GM19035 (cell line): ENCODE measurements around the gene MUTYH.
"Not testable (repeated sequence)": the region's sequence is repeated elsewhere in the genome, so short reads cannot be mapped to it uniquely, and the experiment has no call there.

ENCODE experiments used
- ATAC-seq: cut with Tn5 transposase; IDR thresholded peaks from one replicate; pipeline ENCODE4 v1.9.1; 2021; ENCODE audit not compliant: unreplicated experiment

Gene MUTYH

DNA sequence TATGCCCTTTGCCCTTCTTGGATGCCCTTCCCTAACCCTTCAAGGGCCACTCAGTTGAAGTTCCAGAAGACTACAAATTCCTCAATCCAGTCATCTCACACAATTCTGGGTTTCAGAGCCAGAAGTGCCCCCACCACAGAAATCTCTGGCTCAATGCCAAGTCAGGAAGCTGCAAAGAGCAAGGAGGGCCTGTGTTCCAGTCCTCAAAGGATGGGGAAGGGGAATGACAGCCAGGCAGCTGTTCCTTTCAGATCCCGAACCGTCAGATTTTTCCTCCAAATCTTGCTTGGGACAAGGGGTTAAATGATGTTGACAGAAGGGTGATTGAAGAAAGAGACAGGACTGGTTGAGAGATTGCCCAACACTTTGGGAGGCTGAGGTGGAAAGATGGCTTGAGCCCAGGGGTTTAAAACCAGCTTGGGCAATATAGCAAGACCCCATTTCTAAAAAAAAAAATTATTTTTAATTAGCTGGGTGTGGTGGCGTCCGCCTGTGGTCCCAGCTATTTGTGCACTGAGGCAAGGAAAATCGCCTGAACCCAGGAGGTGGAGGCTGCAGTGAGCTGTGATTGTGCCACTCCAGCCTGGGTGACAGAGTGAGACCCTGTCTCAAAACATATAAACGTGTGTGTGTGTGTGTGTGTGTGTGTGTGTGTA is 14.3 kb downstream of the MUTYH start:
- ATAC-seq = no peak

DNA sequence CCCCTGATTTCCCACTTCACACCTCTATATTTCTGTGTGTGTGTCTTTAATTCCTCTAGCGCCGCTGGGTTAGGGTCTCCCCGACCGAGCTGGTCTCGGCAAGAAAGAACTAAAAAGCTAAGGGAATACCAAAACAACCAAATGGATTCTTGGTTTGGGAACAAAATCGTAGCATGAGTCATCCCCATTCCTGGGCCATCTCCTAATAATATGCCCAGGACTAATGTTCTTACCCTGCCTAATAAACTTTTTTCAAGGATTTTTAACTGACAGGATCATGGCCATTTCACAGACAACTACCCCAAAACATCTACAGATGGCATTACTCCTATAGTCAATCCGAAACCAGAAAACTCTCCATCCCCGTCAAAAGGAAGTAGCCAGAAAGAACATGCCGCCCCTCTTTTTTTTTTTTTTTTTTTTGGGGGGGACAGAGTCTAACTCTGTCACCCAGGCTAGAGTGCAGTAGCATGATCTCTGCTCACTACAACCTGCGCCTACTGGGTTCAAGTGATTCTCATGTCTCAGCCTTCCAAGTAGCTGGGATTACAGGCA is 17.7 kb downstream of the MUTYH start:
- ATAC-seq = no peak

DNA sequence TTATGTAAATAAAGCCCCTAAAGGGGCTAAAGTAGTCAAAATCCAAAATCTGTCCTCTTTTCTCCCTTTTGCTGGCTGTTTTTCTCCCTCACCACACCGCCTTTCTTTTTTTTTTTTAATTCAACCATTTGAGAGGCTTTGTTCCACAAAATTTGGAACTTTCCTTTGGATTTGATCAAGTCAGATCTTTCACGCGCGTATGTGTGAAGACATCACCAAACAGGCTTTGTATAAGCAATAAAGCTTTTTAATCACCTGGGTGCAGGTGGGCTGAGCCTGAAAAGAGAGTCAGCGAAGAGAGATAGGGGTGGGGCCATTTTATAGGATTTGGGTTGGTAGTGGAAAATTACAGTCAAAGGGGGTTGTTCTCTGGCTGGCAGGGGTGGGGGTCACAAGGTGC is 18.8 kb downstream of the MUTYH start:
- no peak for ATAC-seq

DNA sequence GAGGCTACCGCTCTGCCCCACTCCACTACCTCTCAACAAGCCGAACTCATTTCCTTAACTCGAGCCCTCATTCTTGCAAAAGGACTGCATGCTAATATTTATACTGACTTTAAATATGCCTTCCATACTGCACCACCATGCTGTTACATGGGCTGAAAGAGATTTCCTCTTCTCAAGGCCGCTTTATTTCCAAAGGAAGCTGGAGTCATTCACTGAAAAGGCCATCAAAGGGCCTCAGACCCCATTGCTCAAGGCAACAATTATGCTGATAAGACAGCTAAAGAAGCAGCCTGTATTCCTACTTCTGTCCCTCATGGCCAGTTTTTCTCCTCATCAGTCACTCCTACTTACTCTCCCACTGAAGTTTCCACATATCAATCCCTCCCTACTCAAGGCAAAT is 20.5 kb downstream of the MUTYH start:
- no peak for ATAC-seq

DNA sequence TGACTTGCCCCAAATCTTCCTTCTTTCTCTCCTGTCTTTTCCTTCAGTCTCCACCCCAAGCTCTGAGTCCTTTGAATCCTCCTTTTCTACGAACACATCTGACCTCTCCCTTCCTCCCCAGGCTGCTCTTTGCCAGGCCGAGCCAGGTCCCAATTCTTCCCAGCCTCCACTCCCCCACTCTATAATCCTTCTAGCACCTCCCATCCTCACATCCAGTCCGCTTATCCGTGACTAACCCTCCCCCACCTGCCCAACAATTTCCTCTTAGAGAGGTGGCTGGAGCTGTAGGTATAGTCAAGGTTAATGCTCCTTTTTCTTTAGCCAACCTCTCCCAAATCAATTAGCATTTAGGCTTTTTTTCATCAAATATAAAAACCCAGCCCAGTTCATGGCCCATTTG is 23.1 kb downstream of the MUTYH start:
- no peak for ATAC-seq

DNA sequence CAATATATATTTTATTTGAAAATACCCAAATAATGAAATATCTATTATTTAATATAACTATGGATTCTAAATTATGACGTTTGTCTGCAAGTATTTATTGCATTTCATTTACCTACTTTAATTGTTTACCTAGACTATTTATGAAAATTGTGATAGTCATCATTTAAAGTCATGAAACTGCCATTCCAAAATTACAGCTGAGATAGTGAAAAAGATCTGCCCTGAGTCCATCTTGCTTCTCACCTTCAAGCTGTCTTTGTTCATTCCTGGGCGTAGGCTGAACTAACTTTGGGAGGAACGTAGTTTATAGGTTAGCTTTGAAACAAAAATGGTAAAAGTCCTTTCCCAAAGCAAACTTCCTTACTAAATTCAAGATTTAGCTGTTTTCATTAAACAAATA is 26.0 kb downstream of the MUTYH start:
- no peak for ATAC-seq

DNA sequence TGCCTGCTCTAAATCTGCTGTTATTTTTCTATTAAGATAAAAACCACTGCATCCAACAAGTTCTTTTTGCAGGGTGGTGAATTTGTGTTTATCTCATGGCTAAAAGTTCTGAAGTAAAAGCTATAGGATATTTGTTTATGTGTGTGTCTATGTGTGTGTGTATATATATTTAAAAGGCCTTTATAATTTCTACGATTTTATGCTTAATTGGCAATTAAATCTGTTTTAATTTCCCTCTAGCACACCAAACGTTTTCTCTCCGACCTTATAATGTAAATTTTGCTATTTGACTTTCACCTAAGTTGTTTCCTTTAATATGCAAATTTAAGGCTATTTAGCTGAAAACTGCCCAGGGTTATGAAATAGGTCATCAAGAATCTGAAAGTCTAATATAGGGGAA is 33.3 kb downstream of the MUTYH start:
- ATAC-seq = no peak

DNA sequence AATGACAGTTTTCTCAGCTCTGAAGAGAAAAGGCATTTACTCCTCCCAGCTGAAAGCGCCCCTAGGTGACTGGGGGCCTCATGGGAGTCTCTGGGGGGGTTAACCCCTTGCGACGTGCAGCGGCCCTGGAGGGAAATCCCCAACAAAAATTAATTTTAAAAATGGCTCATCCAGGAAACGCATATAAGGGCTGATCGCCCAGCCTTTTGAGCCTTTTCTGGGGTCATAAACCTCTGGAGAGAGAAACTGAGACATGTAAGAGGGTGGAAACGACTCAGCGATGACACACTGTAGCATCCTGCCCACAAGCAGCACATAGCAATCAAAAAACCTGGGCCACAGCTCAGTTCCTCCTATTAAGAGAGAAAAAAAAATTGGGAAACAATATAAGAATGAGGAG is 33.9 kb downstream of the MUTYH start:
- ATAC-seq = no peak

DNA sequence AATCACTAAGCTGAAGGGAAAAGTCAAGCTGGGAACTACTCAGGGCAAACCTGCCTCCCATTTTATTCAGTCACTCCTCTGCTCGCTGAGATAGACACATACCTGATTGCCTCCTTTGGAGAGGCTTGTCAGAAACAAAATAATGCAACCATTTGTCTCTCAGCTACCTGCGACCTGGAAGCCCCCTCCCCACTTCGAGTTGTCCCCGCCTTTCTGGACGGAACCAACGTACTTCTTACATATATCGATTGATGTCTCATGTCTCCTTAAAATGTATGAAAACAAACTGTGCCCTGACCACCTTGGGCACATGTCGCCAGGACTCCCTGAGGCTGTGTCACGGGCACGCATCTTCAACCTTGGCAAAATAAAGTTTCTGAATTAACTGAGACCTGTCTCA is 35.0 kb downstream of the MUTYH start:
- ATAC-seq = no peak

DNA sequence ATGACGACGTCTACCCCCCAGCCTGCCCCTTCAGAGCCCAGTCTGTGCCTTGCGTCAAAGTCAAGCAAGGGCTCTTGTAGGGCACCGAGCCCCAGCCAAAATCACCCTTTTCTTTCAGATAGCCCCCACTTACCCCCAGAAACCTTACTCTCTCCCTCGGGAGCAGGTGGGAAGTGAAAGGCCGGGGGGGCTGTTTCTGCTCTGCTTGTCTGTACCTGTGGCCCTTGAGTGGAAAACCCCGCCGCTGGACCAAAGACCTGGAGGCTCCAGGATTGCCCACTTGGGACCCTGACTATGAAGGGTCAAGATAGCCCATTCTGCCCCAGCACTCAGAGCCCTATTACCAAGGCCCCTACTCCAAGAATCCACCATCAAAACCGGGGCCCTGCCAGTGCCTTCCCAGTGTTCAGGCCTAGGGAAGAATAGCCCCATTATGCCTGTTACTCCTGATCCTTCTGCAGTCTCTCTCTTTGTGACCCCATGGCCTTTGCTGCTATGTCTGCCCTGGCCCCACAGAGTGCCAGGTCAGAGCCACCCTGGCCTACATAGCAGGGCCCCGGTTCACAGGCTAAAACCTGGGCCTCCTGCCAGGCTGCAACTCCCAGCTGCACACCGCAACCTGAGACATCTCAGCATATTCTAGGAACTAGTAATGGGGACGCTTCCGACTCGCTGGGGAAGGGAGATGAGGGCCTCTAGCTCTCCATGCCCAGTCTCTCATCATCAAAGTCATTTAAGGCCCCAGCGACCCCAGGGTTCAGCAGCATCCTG is 35.7 kb downstream of the MUTYH start:
- no peak for ATAC-seq

DNA sequence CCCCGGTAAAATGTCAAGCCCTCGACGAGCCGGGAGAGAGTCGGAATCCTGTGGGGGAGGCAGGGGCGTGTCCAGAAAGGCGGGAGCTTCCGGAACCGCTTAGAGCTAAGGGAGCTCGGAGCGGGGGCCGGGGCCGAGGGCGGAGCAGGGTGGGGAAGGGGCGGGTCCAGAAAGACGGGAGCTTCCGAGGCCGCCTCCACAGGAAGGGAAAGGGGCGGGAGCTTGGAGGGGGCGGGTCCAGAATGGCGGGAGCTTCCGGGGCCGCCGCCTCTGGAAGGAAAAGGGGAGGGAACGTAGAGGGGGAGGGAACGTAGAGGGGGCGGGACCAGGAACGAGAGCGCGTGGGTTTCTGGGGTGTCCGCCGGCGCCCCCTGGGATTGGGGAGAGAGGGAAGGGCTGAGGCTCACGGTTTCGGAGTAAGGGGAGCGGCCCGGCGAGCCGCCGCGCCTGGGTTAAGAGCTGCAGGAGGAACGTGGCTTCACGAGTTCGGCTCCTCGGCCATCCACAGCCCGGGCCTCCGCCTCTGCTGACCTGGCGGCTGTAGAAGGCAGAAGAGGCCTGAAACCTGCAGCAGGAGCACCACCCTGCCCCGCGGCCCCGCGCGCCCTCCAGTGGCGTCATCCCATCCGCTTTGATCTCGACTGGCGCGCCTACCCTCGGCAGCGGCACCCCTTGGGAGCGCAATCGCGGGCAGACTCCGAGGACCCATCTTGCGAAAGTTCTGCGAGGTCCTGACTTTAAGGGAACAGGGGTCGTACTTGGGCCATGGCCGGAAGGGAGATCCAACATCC is 36.5 kb downstream of the MUTYH start:
- peak; percentile 71 for ATAC-seq

DNA sequence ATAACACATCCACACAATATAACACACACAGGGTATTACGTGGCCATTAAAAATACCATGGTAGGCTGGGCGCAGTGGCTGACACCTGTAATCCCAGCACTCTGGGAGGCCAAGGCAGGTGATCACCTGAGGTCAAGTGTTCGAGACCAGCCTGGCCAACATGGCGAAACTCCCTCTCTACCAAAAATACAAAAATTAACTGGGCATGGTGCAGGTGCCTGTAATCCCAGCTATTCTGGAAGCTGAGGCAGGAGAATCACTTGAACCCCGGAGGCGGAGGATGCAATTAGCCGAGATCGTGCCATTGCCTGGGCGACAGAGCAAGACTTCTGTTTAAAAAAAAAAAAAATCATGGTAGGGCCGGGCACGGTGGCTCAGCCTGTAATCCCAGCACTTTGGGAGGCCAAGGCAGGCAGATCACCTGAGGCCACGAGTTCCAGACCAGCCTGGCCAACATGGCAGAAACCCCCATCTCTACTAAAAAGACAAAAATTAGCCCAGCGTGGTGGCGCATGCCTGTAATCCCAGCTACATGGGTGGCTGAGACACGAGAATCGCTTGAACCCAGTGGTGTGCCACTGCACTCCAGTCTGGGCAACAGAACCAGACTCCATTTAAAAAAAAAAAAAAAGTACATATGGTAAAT is 37.6 kb downstream of the MUTYH start:
- ATAC-seq = no peak

DNA sequence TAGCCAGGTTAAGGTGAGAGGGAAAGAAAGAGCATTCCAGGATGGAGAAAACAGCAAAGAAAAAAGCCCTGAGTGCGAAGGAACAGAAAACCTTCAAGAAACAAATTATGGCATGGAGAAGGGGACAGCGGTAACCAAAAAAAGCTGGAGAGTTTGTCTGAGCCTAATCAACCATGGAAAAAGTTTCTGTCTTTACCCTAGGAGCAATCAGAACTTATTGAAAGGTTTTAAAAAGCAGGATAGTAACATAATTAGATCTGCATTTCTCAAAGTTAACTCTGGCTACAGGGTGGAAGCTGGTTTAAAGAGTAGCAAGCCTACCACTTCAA is 39.6 kb downstream of the MUTYH start:
- ATAC-seq = no peak

DNA sequence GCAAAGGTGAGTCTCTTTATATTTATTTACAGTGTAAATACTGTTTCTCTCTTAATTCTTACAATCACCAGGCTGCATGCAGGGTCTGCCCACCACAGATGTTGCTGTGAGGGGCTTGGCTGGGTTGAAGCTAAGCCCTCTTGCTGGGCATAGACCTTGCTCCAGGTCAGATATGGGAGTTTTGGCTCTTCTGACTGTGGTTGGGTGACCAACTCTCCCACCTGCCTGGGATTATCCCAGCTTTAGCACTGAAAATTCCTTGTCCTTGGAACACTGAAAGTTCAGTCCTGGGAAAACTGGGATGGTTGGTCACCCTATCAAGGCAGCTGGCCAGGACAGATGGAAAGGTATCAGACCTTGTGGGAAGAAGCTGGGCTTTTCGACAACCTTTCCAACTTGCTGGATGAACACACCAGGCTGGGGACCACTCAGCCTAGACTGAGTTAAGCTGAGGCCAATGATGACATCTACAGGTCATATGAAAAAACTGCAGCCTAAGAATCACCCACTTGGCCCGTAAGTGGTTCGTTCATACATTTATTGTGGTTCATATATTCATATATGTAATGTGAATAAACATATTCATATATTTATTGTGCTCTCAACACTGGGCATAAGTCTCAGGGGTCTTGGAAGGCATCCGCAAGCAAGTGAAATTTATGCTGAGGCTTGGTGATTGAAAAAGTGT is 40.1 kb downstream of the MUTYH start:
- ATAC-seq = no peak

DNA sequence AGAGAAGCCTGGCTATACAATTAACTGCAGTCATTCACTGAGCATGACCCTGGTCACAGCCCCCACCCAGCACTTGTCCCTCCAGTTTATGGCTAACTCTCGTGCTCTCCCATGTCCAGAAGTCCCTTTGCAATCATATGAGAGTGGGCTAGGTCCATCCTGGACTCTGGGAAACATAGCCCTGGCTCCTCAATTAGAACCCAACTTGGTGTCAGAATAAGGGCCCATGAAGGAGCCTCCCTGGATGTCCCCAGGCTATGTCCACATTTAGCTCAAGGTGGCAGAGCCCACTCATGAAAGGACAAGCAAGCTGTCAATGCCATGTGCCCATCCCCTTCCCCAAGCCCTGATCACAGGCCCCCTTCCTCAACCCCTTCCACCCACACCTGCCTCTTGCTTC is 40.9 kb downstream of the MUTYH start:
- no peak for ATAC-seq

DNA sequence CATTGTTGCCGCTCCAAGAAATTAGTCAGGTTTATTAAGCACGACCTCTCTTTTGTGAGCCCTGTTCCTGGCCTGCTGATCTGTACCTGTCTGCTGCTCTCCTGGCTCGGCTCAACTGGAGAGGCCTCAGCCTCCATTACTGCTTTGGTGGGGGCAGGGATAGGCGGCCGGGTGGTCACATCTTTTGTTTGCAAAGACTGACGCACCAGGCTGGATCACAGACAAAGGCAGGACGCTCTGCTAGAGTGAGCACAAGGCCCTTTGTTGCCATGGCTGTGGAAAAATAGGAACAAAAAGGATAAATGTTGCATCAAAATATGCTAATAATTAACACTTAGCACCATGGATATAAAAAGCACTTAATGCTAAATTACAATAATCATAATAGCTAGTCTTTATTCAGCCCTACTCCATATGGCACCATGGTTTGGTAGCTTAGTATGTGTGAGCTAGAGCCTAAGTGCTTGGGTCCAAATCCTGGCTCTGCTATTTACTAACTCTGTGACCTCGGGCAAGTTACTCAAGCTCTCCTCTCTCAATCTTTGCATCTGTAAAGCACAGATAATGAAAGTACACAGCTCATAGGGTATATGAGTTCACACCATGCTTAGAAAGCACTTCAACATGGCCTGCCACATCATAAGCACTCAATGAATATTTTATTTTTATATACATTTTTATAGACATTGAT is 42.4 kb downstream of the MUTYH start:
- ATAC-seq = no peak

DNA sequence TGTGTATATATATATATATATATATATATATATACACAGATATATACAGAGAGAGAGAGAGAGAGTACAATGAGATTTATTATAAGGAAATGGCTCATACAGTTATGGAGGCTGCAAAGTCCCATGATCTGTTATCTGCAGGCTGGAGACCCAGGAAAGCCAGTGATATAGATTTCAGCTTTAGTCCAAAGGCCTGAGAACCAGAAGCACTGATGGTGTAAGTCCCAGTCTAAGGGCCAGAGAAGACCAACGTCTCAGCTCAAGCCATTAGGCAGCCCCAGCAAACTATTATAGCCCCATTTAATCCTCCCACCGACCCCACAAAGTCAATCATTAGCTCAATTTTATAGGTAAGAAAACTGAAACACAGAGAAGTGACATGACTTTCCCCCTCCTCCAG is 48.5 kb downstream of the MUTYH start:
- no peak for ATAC-seq

DNA sequence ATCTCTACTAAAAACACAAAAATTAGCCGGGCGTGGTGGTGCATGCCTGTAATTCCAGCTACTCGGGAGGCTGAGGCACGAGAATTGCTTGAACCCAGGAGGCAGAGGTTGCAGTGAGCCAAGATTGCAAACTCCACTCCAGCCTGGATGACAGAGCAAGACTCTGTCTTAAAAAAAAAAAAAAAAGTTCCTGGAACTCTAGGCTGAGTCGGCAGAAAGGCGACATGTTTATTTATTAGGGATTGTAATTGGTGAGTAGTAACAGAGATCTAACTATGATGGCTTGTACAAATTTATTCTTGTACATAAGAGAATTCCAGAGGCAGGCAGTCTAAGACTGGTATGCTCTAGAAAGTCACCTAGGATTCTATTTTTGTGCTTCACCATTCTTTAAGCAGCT is 49.2 kb downstream of the MUTYH start:
- not testable (repeated sequence) for ATAC-seq

DNA sequence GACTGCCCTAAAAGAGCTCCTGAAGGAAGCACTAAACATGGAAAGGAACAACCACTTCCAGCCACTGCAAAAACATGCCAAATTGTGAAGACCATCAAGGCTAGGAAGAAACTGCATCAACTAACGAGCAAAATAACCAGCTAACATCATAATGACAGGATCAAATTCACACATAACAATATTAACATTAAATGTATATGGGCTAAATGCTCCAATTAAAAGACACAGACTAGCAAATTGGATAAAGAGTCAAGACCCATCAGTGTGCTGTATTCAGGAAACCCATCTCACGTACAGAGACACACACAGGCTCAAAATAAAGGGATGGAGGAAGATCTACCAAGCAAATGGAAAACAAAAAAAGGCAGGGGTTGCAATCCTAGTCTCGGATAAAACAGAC is 53.7 kb downstream of the MUTYH start:
- not testable (repeated sequence) for ATAC-seq

DNA sequence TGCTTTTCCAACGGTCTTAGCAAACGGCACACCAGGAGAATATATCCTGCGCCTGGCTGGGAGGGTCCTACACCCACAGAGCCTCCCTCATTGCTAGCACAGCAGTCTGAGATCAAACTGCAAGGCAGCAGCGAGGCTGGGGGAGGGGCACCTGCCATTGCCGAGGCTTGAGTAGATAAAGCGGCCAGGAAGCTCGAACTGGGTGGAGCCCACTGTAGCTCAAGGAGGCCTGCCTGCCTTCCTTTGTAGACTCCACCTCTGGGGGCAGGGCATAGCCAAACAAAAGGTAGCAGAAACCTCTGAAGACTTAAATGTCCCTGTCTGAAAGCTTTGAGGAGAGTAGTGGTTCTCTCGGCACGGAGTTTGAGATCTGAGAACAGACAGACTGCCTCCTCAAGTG is 55.4 kb downstream of the MUTYH start:
- not testable (repeated sequence) for ATAC-seq
